PFSK-1 (cell line): ENCODE measurements around the gene CATSPER3.

ENCODE experiments used
- FOXP2 ChIP-seq: optimal IDR thresholded peaks from 2 replicates; pipeline ENCODE3; 2011; ENCODE audit warnings: borderline replicate concordance, control low read depth, inconsistent platforms; ENCODE audit not compliant: insufficient read depth; ENCODE audit errors: extremely low read length, extremely low read depth
- POLR2AphosphoS5 ChIP-seq: IDR thresholded peaks from 2 replicates; pipeline ENCODE4 v1.6.1; 2012; ENCODE audit warnings: low read depth, mild to moderate bottlenecking, control low read depth, low read length, moderate library complexity
- SIN3A ChIP-seq: IDR thresholded peaks from 2 replicates; pipeline ENCODE4 v1.6.1; 2012; ENCODE audit warnings: mild to moderate bottlenecking, low read length, moderate library complexity, borderline replicate concordance; ENCODE audit not compliant: insufficient read depth
- TAF1 ChIP-seq: IDR thresholded peaks from 2 replicates; pipeline ENCODE4 v1.6.1; 2012; ENCODE audit warnings: low read length, control low read depth, borderline replicate concordance; ENCODE audit not compliant: insufficient read depth
- TF ChIP-seq, protein P1 (sequence below), 2 experiments: IDR thresholded peaks; 2 replicates each; pipeline versions ENCODE4 v1.6.1 to v1.8.0; 2011 to 2012; ENCODE audit warnings: low read depth in 2 of 2, low read length in 2 of 2, control low read depth in 1 of 2, inconsistent platforms in 1 of 2, mild to moderate bottlenecking in 1 of 2, moderate library complexity in 1 of 2; ENCODE audit not compliant: insufficient read depth in 1 of 2

The CATSPER3 gene

DNA sequence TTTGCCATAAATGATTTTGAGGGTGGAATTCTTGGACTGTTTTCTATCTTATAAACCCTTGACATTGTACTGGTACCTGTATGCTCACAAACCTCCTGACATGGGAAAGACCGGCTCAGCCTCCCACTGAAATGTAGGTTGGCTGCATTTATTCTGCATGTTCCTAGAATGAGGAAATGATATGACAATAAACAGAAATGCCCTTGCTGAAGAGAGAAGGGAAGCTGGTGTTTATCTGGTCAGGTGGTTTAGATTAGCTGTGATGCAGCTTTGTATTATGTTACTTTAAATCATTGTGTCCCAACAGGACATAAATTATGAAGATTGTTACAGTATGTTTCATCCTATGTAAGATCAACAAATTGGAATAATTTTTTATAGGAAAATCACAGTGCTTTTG, 23.1 kb upstream of the CATSPER3 start:
- TF ChIP-seq SIN3A (no peak), POLR2AphosphoS5 (no peak), FOXP2 (no peak), TAF1 (no peak)
- TF ChIP-seq, protein P1, sequence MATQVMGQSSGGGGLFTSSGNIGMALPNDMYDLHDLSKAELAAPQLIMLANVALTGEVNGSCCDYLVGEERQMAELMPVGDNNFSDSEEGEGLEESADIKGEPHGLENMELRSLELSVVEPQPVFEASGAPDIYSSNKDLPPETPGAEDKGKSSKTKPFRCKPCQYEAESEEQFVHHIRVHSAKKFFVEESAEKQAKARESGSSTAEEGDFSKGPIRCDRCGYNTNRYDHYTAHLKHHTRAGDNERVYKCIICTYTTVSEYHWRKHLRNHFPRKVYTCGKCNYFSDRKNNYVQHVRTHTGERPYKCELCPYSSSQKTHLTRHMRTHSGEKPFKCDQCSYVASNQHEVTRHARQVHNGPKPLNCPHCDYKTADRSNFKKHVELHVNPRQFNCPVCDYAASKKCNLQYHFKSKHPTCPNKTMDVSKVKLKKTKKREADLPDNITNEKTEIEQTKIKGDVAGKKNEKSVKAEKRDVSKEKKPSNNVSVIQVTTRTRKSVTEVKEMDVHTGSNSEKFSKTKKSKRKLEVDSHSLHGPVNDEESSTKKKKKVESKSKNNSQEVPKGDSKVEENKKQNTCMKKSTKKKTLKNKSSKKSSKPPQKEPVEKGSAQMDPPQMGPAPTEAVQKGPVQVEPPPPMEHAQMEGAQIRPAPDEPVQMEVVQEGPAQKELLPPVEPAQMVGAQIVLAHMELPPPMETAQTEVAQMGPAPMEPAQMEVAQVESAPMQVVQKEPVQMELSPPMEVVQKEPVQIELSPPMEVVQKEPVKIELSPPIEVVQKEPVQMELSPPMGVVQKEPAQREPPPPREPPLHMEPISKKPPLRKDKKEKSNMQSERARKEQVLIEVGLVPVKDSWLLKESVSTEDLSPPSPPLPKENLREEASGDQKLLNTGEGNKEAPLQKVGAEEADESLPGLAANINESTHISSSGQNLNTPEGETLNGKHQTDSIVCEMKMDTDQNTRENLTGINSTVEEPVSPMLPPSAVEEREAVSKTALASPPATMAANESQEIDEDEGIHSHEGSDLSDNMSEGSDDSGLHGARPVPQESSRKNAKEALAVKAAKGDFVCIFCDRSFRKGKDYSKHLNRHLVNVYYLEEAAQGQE (IDR thresholded peaks at IDR 0.05; ENCODE audit: insufficient read depth in 1 of 2, low read depth in 2 of 2, low read length in 2 of 2): no peak

DNA sequence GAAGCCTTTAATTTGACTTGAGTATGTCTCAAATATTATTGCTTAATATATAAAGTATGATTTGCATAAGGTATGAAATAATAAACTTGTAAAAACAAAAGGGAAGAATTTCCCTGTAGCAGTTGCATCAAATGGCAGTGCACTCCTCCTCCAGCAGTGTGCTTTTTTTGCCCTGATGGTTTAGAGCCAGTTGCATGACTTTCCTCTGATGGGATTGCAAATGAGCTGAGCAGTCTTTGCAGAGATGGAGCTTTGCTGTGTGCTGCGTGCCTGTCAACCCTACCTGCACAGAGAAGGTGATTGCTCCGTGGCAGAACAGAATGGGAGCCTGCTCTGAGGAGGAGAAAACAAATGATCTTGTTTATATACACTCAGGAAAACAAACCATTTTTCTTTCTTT, 22.7 kb upstream of the CATSPER3 start:
- no peak for TF ChIP-seq POLR2AphosphoS5
- TF ChIP-seq, protein P1 (IDR thresholded peaks at IDR 0.05; ENCODE audit: insufficient read depth in 1 of 2, low read depth in 2 of 2, low read length in 2 of 2): no peak
- TF ChIP-seq TAF1: no peak
- TF ChIP-seq SIN3A: no peak
- TF ChIP-seq FOXP2: no peak

DNA sequence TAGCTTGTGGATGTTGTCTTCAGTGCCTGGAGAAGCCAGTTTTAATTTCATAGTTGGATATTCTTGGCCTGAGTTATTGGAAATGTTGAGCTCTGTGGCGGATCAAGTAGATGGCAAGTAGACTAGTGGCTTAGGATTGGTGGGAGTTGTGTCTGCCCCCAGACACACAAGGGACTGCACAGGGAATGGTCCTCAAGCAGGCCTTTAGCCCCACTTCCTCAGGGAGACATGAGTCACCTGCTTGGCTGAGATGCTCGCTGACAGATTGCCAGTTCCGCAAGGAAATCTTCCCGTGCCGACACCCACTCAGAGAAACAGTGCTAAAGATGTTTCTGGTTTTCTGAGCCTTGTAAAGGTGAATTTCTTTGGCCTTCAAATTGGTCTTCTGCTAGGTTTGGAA, 18.8 kb upstream of the CATSPER3 start:
- TF ChIP-seq TAF1 (no peak), FOXP2 (no peak), POLR2AphosphoS5 (no peak), SIN3A (no peak)
- TF ChIP-seq, protein P1 (IDR thresholded peaks at IDR 0.05; ENCODE audit: insufficient read depth in 1 of 2, low read depth in 2 of 2, low read length in 2 of 2): no peak

DNA sequence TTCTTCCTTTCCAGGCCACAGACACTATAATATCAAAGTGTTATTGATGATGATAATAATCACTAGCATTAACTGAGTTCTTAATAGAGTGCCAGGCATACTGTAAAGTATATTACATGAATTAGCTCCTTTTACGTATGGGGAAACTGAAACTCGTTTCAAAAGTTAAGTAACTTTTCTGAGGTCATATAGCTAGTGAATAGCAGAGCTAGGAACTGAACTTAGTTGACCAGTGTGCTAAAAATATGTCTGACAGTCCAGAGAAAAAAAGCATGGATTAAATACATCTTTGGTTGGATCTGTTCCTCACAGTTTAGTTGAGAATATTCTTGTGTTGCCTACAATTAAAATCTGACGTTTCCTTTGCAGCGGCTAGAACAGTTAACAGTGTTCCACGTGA, 18.4 kb upstream of the CATSPER3 start:
- TF ChIP-seq TAF1 (no peak), FOXP2 (no peak), SIN3A (no peak), POLR2AphosphoS5 (no peak)
- TF ChIP-seq, protein P1 (IDR thresholded peaks at IDR 0.05; ENCODE audit: insufficient read depth in 1 of 2, low read depth in 2 of 2, low read length in 2 of 2): no peak

DNA sequence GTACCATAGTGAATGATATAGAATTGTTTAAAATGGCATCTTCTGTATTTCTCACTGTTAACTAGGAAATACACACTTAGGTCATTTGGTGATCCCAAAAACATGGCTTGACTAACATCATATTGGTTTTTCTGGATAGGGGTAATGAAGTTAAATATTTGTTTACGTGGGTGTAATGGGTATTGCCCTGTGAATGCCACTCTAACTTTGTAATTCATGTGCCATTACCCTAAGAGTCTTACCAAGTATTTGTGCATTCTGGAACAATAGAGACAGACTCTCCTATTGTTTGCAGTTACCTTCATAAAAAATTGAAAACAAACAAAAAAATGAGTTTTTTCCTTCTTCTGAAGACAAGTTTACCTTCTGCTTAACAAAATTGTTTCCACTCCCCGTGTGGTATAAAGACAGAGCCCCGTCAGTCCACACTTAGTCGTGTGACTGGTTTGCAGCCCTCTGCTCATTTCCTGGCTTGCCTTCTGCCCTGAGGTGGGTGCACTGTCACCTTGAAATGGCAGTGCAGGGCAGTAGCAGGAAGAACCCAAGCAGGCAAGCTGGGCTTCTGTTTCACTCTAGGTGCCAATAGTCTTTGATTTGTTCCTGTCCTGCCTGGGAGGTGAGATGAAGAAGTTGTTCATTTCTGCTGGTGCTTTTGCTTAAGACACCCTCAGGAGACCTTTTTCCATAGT, 9.6 kb upstream of the CATSPER3 start:
- TF ChIP-seq POLR2AphosphoS5: no peak
- TF ChIP-seq, protein P1 (IDR thresholded peaks at IDR 0.05; ENCODE audit: insufficient read depth in 1 of 2, low read depth in 2 of 2, low read length in 2 of 2): no peak
- TF ChIP-seq TAF1: no peak
- TF ChIP-seq FOXP2: no peak
- TF ChIP-seq SIN3A: no peak
